Measurements from ENCODE around the gene PCYT1B.

The PCYT1B gene

DNA sequence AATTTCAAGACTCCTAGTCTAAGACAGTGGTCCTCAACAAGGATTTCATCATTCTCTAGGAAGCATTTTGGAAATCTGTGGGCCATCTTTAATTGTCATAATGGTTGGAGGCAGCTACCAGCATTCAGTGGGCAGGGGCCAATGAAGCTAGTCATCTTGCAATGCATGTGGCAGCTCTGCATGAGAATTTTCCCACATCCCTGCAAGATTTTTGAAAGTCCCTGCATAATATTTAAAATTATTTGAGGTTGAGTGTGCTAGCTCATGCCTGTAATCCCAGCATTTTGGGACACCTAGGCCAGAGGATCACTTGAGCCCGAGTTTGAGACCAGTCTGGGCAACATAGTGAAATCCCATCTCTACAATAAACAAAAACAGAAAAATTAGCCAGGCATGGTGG lies 44.0 kb downstream of the PCYT1B start:
- H3K9me3 Mint-ChIP-seq, result no peaks in the 10 kb centered on the region
- no peaks in the 10 kb centered on the region for H3K36me3 Mint-ChIP-seq
- H3K27ac Mint-ChIP-seq, result no peak overlapping the region
- no peak for DNase-seq (ENCODE audit: low spot score in 2 of 2)
- no peak overlapping the region for H3K4me3 Mint-ChIP-seq
- H3K4me1 Mint-ChIP-seq, result no peaks in the 10 kb centered on the region
- H3K27me3 Mint-ChIP-seq, result peaks cover 3% of the 10 kb centered on the region
- no peak for ATAC-seq (ENCODE audit: low read depth)

DNA sequence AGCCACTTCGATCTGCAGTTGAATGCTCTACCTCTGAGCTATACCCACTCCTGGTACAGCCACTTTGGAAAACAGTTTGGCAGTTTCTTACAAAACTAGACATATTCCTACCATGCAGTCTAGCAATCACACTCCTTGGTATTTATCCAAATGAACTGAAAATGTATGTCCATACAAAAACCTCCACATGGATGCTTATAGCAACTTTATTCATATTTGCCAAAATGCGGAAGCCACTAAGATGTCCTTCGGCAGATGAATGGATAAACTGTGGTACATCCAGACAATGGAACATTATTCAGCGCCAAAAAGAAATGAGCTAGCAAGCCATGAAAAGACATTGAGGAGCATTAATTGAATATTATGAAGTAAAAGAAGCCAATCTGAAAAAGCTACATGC lies 45.3 kb downstream of the PCYT1B start:
- ATAC-seq (ENCODE audit: low read depth) (no peak), DNase-seq (ENCODE audit: low spot score in 2 of 2) (no peak)
- H3K9me3 Mint-ChIP-seq, result no peaks in the 10 kb centered on the region
- H3K27me3 Mint-ChIP-seq, result peaks cover 3% of the 10 kb centered on the region
- H3K36me3 Mint-ChIP-seq, result no peaks in the 10 kb centered on the region
- no peak overlapping the region for H3K4me3 Mint-ChIP-seq
- no peaks in the 10 kb centered on the region for H3K4me1 Mint-ChIP-seq
- no peak overlapping the region for H3K27ac Mint-ChIP-seq

DNA sequence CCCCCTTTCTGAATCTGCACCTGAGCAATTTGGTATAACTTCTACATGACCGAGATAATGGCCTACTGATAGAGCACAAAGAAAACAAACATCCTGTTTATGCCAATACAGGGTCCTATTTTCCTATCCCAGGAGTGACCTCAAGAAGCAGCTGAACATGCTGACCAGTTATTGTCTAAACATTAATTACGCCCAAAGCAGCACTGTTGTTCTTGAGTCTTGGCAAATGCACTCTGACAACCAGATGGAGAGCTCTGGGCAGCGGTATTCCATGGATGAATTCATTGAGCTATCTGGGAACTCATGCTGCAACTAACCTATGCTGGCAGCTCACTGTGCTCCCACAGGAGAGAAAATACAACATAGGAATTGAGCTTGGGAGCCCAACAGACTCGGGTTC lies 52.6 kb downstream of the PCYT1B start:
- no peaks in the 10 kb centered on the region for H3K9me3 Mint-ChIP-seq
- no peak overlapping the region for H3K27ac Mint-ChIP-seq
- no peaks in the 10 kb centered on the region for H3K36me3 Mint-ChIP-seq
- no peak for DNase-seq (ENCODE audit: low spot score in 2 of 2)
- peaks cover 3% of the 10 kb centered on the region for H3K27me3 Mint-ChIP-seq
- H3K4me3 Mint-ChIP-seq, result no peak overlapping the region
- H3K4me1 Mint-ChIP-seq, result no peaks in the 10 kb centered on the region
- no peak for ATAC-seq (ENCODE audit: low read depth)

DNA sequence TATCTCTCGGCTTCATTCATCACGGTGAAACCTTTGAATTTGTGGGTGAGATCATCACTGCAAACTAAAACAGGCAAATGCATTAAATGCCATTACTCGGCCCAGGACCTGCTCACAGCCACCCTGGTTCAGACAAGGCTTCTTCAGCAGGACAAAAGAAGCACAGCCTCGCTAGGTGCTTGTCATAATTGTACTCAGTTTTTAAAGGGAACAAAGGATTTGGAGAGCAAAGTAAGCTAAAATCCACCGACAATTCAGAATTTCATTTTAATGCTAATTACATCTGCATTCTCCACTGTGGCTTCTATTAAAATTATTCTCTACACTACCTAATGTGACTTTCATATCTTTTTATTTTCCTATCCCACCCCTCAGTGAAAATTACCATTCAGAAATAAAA lies 57.0 kb downstream of the PCYT1B start:
- Mint-ChIP-seq H3K4me3 (no peak overlapping the region), H3K27me3 (peaks cover 8% of the 10 kb centered on the region), H3K27ac (no peak overlapping the region), H3K4me1 (no peaks in the 10 kb centered on the region), H3K9me3 (no peaks in the 10 kb centered on the region), H3K36me3 (no peaks in the 10 kb centered on the region)
- ATAC-seq (ENCODE audit: low read depth) (no peak), DNase-seq (ENCODE audit: low spot score in 2 of 2) (no peak)

DNA sequence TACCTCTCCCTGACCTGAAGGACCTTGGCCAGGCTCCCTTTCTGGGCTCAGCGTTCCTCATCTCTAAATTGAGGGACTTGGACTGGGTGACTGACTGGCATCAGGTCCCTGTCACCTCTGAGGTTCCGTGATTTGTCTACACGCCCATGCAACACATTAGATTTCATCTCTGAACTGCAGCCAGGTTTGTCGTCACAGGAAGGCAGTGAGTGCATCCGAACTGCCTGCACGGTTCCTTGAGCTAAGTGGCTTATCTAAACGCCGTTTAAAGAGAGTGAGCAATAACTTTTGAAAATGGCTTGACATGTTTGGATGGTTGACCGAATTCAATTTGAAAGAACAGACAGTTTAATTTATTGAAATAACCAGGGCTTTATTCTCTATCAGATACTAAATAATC lies 70.1 kb downstream of the PCYT1B start:
- H3K4me1 Mint-ChIP-seq, result no peaks in the 10 kb centered on the region
- no peak overlapping the region for H3K4me3 Mint-ChIP-seq
- ATAC-seq (ENCODE audit: low read depth), result no peak
- no peak overlapping the region for H3K27ac Mint-ChIP-seq
- no peaks in the 10 kb centered on the region for H3K9me3 Mint-ChIP-seq
- peaks cover 2% of the 10 kb centered on the region for H3K27me3 Mint-ChIP-seq
- DNase-seq (ENCODE audit: low spot score in 2 of 2), result no peak
- no peaks in the 10 kb centered on the region for H3K36me3 Mint-ChIP-seq

DNA sequence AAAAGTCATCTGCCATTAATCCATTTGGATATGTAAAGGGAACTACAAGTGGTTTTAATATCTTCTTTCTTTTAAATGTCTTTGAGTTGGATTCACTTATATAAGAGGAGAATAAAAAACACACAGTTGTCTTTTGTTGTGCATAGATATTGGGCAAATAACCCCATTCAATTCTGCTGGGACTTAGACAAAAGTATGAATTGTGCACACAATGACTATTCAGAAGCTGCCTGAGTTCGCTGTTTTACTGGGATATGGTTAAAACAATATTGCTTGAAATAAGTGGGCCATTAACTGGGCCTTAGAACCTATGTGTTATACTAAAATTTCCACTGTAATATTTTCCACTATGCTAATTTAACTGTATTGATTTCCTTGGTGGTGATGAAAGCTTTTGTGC lies 71.7 kb downstream of the PCYT1B start:
- Mint-ChIP-seq H3K9me3 (no peaks in the 10 kb centered on the region), H3K36me3 (no peaks in the 10 kb centered on the region), H3K27ac (no peak overlapping the region), H3K27me3 (peaks cover 2% of the 10 kb centered on the region), H3K4me1 (no peaks in the 10 kb centered on the region), H3K4me3 (no peak overlapping the region)
- no peak for ATAC-seq (ENCODE audit: low read depth)
- no peak for DNase-seq (ENCODE audit: low spot score in 2 of 2)

DNA sequence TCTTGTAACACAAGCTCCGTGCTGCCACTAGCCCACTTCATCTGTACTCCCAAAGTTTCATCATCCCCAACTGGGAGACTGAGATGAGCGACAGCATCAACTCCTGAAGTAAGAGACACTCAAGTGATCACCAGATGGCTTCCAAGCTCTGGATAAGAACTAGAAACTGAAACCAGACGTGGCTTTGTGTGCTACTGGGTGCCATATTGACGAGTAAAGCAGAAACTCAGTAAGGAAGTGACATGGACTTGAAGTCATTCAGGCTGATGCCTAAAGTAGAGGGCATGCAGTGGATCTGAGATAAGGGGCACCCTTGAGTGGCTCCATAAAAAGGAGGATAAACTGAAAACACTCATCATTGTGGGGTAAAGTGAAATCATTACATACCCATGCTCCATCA lies 72.4 kb downstream of the PCYT1B start:
- no peak overlapping the region for H3K4me3 Mint-ChIP-seq
- no peaks in the 10 kb centered on the region for H3K9me3 Mint-ChIP-seq
- H3K36me3 Mint-ChIP-seq, result no peaks in the 10 kb centered on the region
- ATAC-seq (ENCODE audit: low read depth) (no peak), DNase-seq (ENCODE audit: low spot score in 2 of 2) (no peak)
- peaks cover 2% of the 10 kb centered on the region for H3K27me3 Mint-ChIP-seq
- H3K27ac Mint-ChIP-seq, result no peak overlapping the region
- H3K4me1 Mint-ChIP-seq, result no peaks in the 10 kb centered on the region

DNA sequence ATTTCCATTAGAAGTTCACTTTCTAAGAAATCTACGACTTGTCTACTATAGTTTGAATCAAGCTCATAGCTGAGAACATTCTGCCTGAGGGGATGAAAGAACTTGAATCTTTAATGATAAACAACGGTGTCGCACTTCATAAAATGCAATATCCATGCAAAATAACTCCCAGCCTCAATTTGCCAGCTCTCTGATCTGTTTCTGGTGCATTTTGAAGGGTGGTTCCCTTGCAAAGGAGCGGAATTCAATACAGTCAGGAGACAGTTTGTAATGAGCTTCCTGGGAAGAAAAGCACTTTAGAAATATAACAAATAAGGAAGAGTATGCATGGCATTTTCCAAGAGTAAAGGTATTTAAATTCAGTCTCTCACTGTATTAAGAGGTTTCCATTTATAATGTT lies 80.0 kb downstream of the PCYT1B start:
- ATAC-seq (ENCODE audit: low read depth), result no peak
- Mint-ChIP-seq H3K27ac (no peak overlapping the region), H3K4me3 (no peak overlapping the region), H3K36me3 (no peaks in the 10 kb centered on the region), H3K9me3 (no peaks in the 10 kb centered on the region), H3K27me3 (peaks cover 9% of the 10 kb centered on the region), H3K4me1 (no peaks in the 10 kb centered on the region)
- DNase-seq (ENCODE audit: low spot score in 2 of 2), result no peak

DNA sequence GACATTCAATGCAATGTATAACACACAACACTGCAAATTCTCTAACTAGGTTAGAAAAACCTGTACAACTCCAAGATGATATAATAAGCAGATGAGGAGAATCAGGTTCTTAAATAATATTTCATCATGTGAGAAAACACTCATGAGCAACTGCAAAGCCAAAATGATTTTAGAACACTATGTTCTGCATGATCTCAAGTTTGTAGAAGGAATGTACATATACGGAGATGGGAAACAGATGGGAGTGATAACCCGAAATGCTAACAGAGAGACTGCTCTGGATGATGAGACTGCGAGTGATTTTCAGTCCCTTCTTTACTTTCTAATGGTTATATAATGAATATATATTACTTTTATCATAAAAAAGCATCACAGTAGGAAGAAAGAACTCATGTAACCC lies 80.9 kb downstream of the PCYT1B start:
- Mint-ChIP-seq H3K9me3 (no peaks in the 10 kb centered on the region), H3K27ac (no peak overlapping the region), H3K4me3 (no peak overlapping the region), H3K4me1 (no peaks in the 10 kb centered on the region), H3K27me3 (peaks cover 9% of the 10 kb centered on the region), H3K36me3 (no peaks in the 10 kb centered on the region)
- DNase-seq (ENCODE audit: low spot score in 2 of 2) (no peak), ATAC-seq (ENCODE audit: low read depth) (no peak)

DNA sequence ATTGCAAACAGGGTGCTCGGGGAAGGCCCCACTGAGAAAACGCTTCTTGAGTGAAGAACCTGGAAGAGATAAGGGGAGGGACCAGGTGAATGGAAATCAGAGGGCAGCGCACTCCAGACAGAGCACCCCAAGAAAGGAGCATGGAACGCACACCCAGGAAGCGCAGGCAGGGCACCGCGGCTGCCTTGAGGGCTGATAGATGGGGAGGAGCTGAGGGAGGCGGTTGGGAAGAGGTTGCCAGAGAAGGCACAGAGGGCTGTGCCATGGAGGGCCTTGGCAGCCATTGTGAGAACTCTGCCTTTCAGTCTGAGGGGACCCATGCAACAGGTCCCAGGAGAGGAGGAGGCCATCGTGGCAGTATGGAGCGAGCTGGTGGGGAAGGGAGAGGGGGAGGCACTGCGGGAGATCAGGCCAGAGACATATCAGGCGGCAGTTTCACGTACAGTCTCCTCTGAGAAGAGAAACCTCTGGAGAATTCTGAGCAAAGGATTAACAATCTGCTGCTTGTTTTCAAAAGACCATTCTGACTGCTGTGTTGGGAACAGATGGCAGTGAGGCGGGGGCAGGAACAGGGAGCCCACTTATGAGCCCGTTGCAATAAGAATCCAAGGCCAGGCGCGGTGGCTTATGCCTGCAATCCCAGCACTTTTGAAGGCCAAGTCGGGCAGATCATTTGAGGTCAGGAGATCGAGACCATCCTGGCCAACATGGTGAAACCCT lies 83.7 kb downstream of the PCYT1B start:
- DNase-seq (ENCODE audit: low spot score in 2 of 2), result no peak
- H3K9me3 Mint-ChIP-seq, result no peaks in the 10 kb centered on the region
- H3K4me1 Mint-ChIP-seq, result no peaks in the 10 kb centered on the region
- H3K4me3 Mint-ChIP-seq, result no peak overlapping the region
- ATAC-seq (ENCODE audit: low read depth), result no peak
- no peaks in the 10 kb centered on the region for H3K36me3 Mint-ChIP-seq
- peaks cover 6% of the 10 kb centered on the region for H3K27me3 Mint-ChIP-seq
- no peak overlapping the region for H3K27ac Mint-ChIP-seq

DNA sequence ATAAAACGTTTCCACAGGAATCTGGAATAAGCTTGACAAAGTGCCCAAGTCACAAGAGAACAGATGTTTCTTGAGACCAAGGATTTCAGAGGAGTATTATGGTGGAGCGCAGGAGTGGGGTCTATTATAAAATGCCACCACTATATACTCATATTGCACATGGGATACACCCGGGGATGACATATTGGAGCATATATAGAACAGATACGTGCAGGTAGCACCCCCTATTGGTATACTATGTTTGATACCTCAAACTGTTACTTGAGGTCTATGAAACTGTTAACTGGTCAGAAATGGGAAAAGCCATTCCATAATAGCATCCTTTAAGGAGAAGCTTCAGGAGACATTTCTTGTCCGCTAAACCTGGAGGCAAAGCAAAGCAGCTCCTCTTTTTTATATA lies 86.0 kb downstream of the PCYT1B start:
- no peak for ATAC-seq (ENCODE audit: low read depth)
- Mint-ChIP-seq H3K4me3 (no peak overlapping the region), H3K27ac (no peak overlapping the region), H3K27me3 (peaks cover 6% of the 10 kb centered on the region), H3K9me3 (no peaks in the 10 kb centered on the region), H3K36me3 (no peaks in the 10 kb centered on the region), H3K4me1 (no peaks in the 10 kb centered on the region)
- no peak for DNase-seq (ENCODE audit: low spot score in 2 of 2)

DNA sequence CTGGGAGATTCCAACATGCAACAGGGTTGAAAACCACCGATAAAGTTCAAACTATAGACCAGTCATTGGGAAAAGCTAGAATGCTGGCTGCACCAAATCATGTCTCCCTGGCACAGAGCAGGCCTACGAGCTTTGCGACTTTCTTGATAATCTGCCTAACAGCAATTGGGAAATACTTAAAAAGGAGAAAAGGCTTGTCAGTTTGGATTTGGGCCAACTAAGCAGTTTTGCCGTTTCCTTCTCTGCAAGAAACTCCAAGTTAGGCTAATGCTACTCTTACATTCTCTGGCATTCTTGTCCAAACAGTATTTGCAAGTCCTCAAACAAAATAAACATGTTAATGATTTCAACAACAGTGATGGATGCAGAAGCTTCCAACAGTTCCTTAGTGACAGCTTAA lies 94.1 kb downstream of the PCYT1B start:
- H3K27me3 Mint-ChIP-seq, result no peaks in the 10 kb centered on the region
- ATAC-seq (ENCODE audit: low read depth) (no peak), DNase-seq (ENCODE audit: low spot score in 2 of 2) (no peak)
- H3K4me1 Mint-ChIP-seq, result no peaks in the 10 kb centered on the region
- H3K27ac Mint-ChIP-seq, result no peak overlapping the region
- H3K36me3 Mint-ChIP-seq, result no peaks in the 10 kb centered on the region
- no peaks in the 10 kb centered on the region for H3K9me3 Mint-ChIP-seq
- H3K4me3 Mint-ChIP-seq, result no peak overlapping the region

DNA sequence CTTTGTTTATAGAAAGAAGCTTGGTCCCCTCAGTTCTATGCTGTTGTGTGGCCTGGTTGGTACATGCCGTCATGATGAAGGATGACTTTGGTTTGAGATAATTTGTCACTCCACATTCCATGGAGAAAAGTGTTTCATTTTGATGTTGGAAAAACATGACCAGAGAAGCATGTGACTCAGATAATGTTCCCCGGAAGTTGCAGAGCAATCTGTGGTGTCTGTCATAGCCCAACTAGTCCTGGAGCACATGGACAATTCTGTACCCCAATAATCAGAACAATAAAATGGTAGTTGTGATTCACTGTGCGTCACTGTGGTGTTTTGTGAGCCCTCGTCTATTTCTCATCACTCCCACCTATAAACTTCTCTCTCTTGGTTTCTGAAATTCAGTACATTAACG lies 97.0 kb downstream of the PCYT1B start:
- Mint-ChIP-seq H3K4me3 (no peak overlapping the region), H3K27ac (no peak overlapping the region), H3K36me3 (no peaks in the 10 kb centered on the region), H3K27me3 (no peaks in the 10 kb centered on the region), H3K9me3 (no peaks in the 10 kb centered on the region), H3K4me1 (no peaks in the 10 kb centered on the region)
- no peak for DNase-seq (ENCODE audit: low spot score in 2 of 2)
- no peak for ATAC-seq (ENCODE audit: low read depth)

DNA sequence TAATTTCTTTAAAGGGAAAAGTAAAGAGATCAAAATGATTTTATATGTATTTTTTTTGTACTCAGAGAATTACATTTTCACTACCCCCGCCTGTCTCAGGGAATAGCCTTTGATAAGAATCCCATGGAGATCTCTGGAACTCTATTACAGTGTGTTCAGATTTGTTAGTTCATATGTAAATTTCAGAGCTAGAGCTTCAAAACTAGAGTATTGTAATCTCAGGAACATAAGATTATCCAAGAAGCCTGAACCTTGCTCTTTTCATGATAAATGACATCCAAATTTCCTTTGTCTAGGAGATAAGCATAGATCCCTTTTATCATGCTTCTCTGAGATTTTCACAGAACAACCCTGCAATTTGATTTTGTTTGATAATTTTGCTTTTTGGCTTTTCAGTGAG lies 99.2 kb downstream of the PCYT1B start:
- ATAC-seq (ENCODE audit: low read depth) (no peak), DNase-seq (ENCODE audit: low spot score in 2 of 2) (no peak)
- Mint-ChIP-seq H3K4me1 (no peaks in the 10 kb centered on the region), H3K27ac (no peak overlapping the region), H3K9me3 (no peaks in the 10 kb centered on the region), H3K27me3 (no peaks in the 10 kb centered on the region), H3K4me3 (no peak overlapping the region), H3K36me3 (peaks cover 8% of the 10 kb centered on the region)

DNA sequence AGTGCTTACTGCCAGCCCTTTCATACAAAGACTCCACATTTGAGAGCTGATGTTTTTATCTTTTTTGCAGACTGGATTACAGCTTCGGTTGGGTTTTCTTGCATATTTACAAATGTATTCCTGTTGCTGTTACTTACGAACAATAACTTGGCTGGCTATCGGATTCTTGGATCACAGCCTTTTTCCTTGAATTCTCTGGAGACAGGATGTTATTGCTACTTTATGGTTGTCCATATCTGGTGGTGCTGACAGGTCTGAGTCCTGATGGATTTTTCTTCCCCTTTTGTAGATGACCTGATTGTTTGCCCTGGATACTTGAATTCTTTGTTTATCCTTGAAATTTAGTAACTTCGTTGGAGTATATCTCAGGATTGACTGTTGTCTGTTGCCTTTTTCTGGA lies 104.4 kb downstream of the PCYT1B start:
- no peak for DNase-seq (ENCODE audit: low spot score in 2 of 2)
- peaks cover 20% of the 10 kb centered on the region for H3K36me3 Mint-ChIP-seq
- ATAC-seq (ENCODE audit: low read depth), result no peak
- H3K9me3 Mint-ChIP-seq, result no peaks in the 10 kb centered on the region
- no peak overlapping the region for H3K4me3 Mint-ChIP-seq
- no peak overlapping the region for H3K27ac Mint-ChIP-seq
- no peaks in the 10 kb centered on the region for H3K27me3 Mint-ChIP-seq
- H3K4me1 Mint-ChIP-seq, result no peaks in the 10 kb centered on the region
